Ascending aorta (tissue), 2 donors: ENCODE data around the gene CRYGN. TPM values are rescaled to one million over a fixed set of nuclear protein-coding genes. Genes with fewer than 3 reads are reported as not detected.
A peak's percentile ranks its signal among the peaks of the same experiment; 100 is the strongest.

Source experiments
- DNase-seq, 2 donors: peaks; one replicate each; pipeline ENCODE4 v3.0.0-alpha.2; 2019; ENCODE audit warnings: low spot score in 2 of 2
- H3K27ac ChIP-seq, 2 donors: fragments of 200-600 bp; sonication (generic); one replicate each; pipeline ENCODE4 v1.5.1; 2016 to 2017; ENCODE audit warnings: mild to moderate bottlenecking in 1 of 2
- H3K27me3 ChIP-seq: fragments of 200-600 bp; sonication (generic); one replicate; pipeline ENCODE4 v1.5.1; 2017
- H3K36me3 ChIP-seq, 2 donors: fragments of 200-600 bp; sonication (generic); one replicate each; pipeline ENCODE4 v1.5.1; 2016
- H3K4me1 ChIP-seq, 2 donors: fragments of 200-600 bp; sonication (generic); one replicate each; pipeline ENCODE4 v1.5.1; 2016 to 2017; ENCODE audit warnings: mild to moderate bottlenecking in 1 of 2
- H3K4me3 ChIP-seq, 2 donors: fragments of 200-600 bp; sonication (generic); one replicate each; pipeline ENCODE4 v1.5.1; 2016 to 2017; ENCODE audit warnings: mild to moderate bottlenecking in 1 of 2
- H3K9me3 ChIP-seq, 2 donors: fragments of 200-600 bp; sonication (generic); one replicate each; pipeline ENCODE4 v1.5.1; 2016
- intact Hi-C: fragments of 100-400 bp; cut with DNase I; formaldehyde crosslinking; loops from one replicate; pipeline ENCODE4 v1.15.1; 2023
- total RNA-seq: library from RNA; depleted of rRNA; stranded (reverse); fragments of >200 nt; gene quantifications from one replicate; pipeline ENCODE4 v1.1.0, GENCODE V29; 2016
- TF ChIP-seq, protein P1 (sequence below), 3 experiments: fragments of 200-600 bp in 2 of 3; fragments of 450-650 bp in 1 of 3; sonication (generic) in 2 of 3; IDR thresholded peaks; one replicate each; pipeline ENCODE4 v1.5.1; 2016 to 2019; ENCODE audit warnings: antibody characterized with exemption in 3 of 3, mild to moderate bottlenecking in 1 of 3, moderate library complexity in 1 of 3

Gene CRYGN, protein sequence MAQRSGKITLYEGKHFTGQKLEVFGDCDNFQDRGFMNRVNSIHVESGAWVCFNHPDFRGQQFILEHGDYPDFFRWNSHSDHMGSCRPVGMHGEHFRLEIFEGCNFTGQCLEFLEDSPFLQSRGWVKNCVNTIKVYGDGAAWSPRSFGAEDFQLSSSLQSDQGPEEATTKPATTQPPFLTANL
- not detected for total RNA-seq

DNA sequence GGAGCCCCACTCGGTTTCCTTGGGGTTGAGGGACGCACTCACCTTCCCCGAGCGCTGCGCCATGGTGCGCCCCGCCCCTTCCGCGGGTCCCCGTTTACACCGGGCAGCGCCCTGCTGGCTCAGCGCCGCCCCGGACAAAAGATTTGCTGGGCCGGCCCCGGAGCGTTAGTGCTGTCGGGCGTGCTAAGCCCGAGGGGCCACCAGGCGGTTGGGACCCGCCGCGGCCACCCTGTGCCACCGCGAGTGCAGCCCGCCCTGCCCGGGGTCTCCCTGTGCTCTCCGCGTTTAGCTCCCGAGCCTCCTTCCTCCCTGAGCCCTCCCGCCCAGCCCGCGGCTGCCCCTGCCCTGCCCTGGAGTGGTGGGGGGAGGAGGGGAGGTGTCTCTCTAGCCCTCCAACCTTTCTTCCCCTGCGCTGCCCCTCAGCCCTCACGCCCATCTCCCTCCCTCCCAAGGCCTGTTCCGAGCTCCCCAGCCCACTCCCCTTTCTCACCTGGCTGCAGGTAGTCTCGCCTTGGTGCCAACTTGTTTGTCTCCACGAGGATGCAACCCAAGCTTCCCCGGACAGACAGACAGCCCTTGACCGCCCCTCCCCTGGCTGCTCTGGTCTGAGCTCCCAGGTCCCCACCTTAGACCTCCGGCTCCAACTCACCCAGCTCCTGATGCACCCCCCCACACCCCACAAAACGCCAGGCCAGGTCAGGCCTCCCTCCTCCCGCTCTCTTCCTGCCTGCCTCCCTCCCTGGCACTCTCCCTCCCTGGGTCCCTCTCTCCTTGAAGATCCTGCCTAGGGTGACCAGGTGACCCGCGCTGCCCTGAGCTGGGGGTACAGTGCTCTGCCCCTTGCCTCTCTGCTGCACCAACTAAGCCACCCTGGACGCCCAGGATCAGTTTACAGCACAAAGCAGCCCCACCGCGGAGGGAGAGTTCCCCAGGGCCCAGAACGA lies at the start of gene CRYGN:
CRYGN (minus strand) TSS at position 287 of the 944 bp plus-strand sequence; CDS start at position 63, 224 bp downstream.
- H3K27ac ChIP-seq: peak within 1 kb of the TSS; percentile 88 to 95
- no peaks in the 10 kb centered on the region for H3K9me3 ChIP-seq
- DNase-seq: peak in 1 of 2 donors; percentile 65
- intact Hi-C loops: loop anchor here (2.0 to 5.0 kb wide), 2 partner anchors 13 to 193 kb away; partner anchors contain the start of gene SMARCD3
- peaks cover 20 to 46% of the 10 kb centered on the region in 2 donors for H3K4me1 ChIP-seq
- no peaks in the 10 kb centered on the region for H3K36me3 ChIP-seq
- TF ChIP-seq, protein P1, sequence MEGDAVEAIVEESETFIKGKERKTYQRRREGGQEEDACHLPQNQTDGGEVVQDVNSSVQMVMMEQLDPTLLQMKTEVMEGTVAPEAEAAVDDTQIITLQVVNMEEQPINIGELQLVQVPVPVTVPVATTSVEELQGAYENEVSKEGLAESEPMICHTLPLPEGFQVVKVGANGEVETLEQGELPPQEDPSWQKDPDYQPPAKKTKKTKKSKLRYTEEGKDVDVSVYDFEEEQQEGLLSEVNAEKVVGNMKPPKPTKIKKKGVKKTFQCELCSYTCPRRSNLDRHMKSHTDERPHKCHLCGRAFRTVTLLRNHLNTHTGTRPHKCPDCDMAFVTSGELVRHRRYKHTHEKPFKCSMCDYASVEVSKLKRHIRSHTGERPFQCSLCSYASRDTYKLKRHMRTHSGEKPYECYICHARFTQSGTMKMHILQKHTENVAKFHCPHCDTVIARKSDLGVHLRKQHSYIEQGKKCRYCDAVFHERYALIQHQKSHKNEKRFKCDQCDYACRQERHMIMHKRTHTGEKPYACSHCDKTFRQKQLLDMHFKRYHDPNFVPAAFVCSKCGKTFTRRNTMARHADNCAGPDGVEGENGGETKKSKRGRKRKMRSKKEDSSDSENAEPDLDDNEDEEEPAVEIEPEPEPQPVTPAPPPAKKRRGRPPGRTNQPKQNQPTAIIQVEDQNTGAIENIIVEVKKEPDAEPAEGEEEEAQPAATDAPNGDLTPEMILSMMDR (IDR thresholded peaks at IDR 0.05): no peak
- no peaks in the 10 kb centered on the region for H3K27me3 ChIP-seq
- H3K4me3 ChIP-seq: peak within 1 kb of the TSS; percentile 18 to 51

GRCh38 chr7:151489498-151489897 lies 49.6 kb upstream of the CRYGN start:
- intact Hi-C loops: no loop called here
- TF ChIP-seq, protein P1 (IDR thresholded peaks at IDR 0.05): no peak
- no peak for DNase-seq
- H3K27me3 ChIP-seq: no peaks in the 10 kb centered on the region
- H3K4me3 ChIP-seq: no peak overlapping the region
- peaks cover 0 to 43% of the 10 kb centered on the region in 2 donors for H3K4me1 ChIP-seq
- H3K36me3 ChIP-seq: peaks cover 0 to 46% of the 10 kb centered on the region in 2 donors
- H3K27ac ChIP-seq: no peak overlapping the region
- H3K9me3 ChIP-seq: no peaks in the 10 kb centered on the region

GRCh38 chr7:151488096-151488495 lies 48.2 kb upstream of the CRYGN start:
- no peak for DNase-seq
- Histone ChIP-seq H3K27ac (no peak overlapping the region), H3K9me3 (no peaks in the 10 kb centered on the region), H3K4me1 (peaks cover 0 to 33% of the 10 kb centered on the region in 2 donors), H3K36me3 (peaks cover 6 to 60% of the 10 kb centered on the region in 2 donors), H3K4me3 (no peak overlapping the region), H3K27me3 (no peaks in the 10 kb centered on the region)
- intact Hi-C loops: no loop called here
- TF ChIP-seq, protein P1 (IDR thresholded peaks at IDR 0.05): no peak

- Histone ChIP-seq H3K27me3 (no peaks in the 10 kb centered on the region), H3K27ac (no peak overlapping the region), H3K9me3 (no peaks in the 10 kb centered on the region), H3K36me3 (peaks cover 9 to 69% of the 10 kb centered on the region in 2 donors), H3K4me1 (peaks cover 0 to 30% of the 10 kb centered on the region in 2 donors), H3K4me3 (no peak overlapping the region)
- TF ChIP-seq, protein P1 (IDR thresholded peaks at IDR 0.05): no peak
- intact Hi-C loops: no loop called here
- DNase-seq: no peak
Observed at GRCh38 chr7:151487228-151487627, 47.3 kb upstream of the CRYGN start.

DNA sequence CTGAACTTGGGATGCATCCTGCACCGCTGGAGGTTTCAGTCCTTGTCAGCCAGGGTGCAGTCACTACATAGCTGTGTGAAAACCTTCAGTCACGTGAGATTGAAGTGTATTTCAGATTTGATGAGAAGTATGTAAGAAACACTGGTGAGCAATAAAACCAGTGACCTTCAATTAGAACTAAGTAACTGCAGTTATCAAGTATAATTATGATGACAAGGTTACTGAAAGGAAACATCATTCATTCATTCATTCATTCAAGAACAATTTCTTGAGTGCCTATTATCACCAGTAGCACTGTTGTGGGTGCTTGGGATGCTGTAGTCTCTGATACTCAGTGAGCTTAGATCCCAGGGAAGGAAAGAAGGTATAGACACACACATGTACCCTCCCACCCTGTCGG lies 46.1 kb upstream of the CRYGN start:
- H3K27me3 ChIP-seq: no peaks in the 10 kb centered on the region
- peak overlapping the region in 1 of 2 donors; percentile 52 for H3K27ac ChIP-seq
- TF ChIP-seq, protein P1 (IDR thresholded peaks at IDR 0.05): no peak
- no peak for DNase-seq
- H3K4me3 ChIP-seq: no peak overlapping the region
- intact Hi-C loops: no loop called here
- H3K36me3 ChIP-seq: peaks cover 9 to 70% of the 10 kb centered on the region in 2 donors
- H3K4me1 ChIP-seq: peaks cover 0 to 30% of the 10 kb centered on the region in 2 donors
- no peaks in the 10 kb centered on the region for H3K9me3 ChIP-seq
